Measurements from ENCODE around the gene MLLT10.

The MLLT10 gene

GRCh38 chr10:21533467-21534279 is at the start of gene MLLT10:
Gene MLLT10, plus strand, starts transcription at chr10:21534232. Its CDS starts 413 bp downstream, at chr10:21534645.
- peak; percentile 72 to 98 (median 90) for DNase-seq

- DNase-seq: no peak
These were observed 46.4 kb upstream of the MLLT10 start for GRCh38 chr10:21487416-21488180.

- DNase-seq: no peak
These were observed 45.6 kb upstream of the MLLT10 start for GRCh38 chr10:21488246-21488956.

- no peak for DNase-seq
These were observed 45.0 kb upstream of the MLLT10 start for GRCh38 chr10:21488957-21489446.

GRCh38 chr10:21490028-21490710 is 43.9 kb upstream of the MLLT10 start:
- DNase-seq: no peak

- no peak for DNase-seq
These were observed 43.3 kb upstream of the MLLT10 start for GRCh38 chr10:21490711-21491105.

GRCh38 chr10:21492421-21492820 is 41.6 kb upstream of the MLLT10 start:
- no peak for DNase-seq

- no peak for DNase-seq
These were observed 40.2 kb upstream of the MLLT10 start for GRCh38 chr10:21493784-21494183.

GRCh38 chr10:21494191-21495001 is 39.6 kb upstream of the MLLT10 start:
- peak in 7 of 56 donors; percentile 6 to 27 (median 19) for DNase-seq

- peak in 1 of 56 donors; percentile 30 for DNase-seq
These were observed 38.9 kb upstream of the MLLT10 start for GRCh38 chr10:21495002-21495751.

- DNase-seq: peak in 54 of 56 donors; percentile 17 to 92 (median 74)
These were observed 38.2 kb upstream of the MLLT10 start for GRCh38 chr10:21495752-21496342.

GRCh38 chr10:21496343-21497176 is 37.5 kb upstream of the MLLT10 start:
- peak in 40 of 56 donors; percentile 18 to 83 (median 54) for DNase-seq

GRCh38 chr10:21497177-21497807 is 36.7 kb upstream of the MLLT10 start:
- peak in 50 of 56 donors; percentile 29 to 86 (median 68) for DNase-seq

GRCh38 chr10:21498377-21498776 is 35.7 kb upstream of the MLLT10 start:
- DNase-seq: no peak

- no peak for DNase-seq
These were observed 35.0 kb upstream of the MLLT10 start for GRCh38 chr10:21498986-21499385.

GRCh38 chr10:21499701-21500577 is 34.1 kb upstream of the MLLT10 start:
- DNase-seq: no peak

GRCh38 chr10:21500578-21500910 is 33.5 kb upstream of the MLLT10 start:
- DNase-seq: no peak

Data from amygdala (tissue), 56 donors.